ENCODE measurements around the gene VAPB.
"Not testable (repeated sequence)": the region's sequence is repeated elsewhere in the genome, so short reads cannot be mapped to it uniquely, and the experiment has no call there.

DNA sequence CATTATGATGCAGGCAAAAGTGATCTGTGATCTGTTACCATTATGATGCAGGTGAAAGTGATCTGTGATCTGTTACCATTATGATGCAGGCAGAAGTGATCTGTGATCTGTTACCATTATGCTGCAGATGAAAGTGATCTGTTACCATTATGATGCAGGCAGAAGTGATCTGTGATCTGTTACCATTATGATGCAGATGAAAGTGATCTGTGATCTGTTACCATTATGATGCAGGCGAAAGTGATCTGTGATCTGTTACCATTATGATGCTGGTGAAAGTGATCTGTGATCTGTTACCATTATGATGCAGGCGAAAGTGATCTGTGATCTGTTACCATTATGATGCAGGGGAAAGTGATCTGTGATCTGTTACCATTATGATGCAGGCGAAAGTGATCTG, 38.5 kb downstream of the VAPB start:
- TF ChIP-seq EZH2 (IDR thresholded peaks at IDR 0.05); POLR2AphosphoS5 (IDR thresholded peaks at IDR 0.05; ENCODE audit: borderline replicate concordance, low read depth, low read length); FOXP2 (optimal IDR thresholded peaks at IDR 0.05; ENCODE audit: control extremely low read depth, extremely low read length, insufficient read depth): not testable (repeated sequence)

Measured in SK-N-MC (cell line).